Measurements from ENCODE around the gene ZNF516.
A peak's percentile ranks its signal among the peaks of the same experiment; 100 is the strongest.

ZNF516 gene

GRCh38 chr18:76363436-76364120 lies 131.5 kb downstream of the ZNF516 start:
- DNase-seq (ENCODE audit: low read depth) = no peak

DNA sequence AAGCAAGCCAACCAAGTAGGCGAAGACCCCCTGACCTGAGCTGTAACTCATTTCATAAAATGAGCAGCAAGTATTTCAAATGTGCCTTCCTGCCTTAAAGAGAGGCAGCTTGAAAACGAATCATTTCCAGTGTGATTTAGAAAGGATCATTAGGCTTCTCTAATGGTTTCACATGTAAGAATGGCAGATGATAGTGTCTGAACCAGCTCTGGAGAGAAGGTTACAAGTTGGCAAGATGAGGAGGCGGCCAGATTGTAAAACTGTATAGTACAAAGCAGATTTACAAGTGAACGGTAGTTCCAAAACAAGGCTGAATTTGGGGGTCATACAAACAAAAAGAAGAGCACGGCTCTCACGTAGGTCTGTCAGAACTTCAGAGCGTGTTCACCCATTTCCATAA lies 132.4 kb downstream of the ZNF516 start:
- DNase-seq (ENCODE audit: low read depth) = no peak

- DNase-seq (ENCODE audit: low read depth) = no peak
Measured at GRCh38 chr18:76361219-76361618, 133.8 kb downstream of the ZNF516 start.

DNA sequence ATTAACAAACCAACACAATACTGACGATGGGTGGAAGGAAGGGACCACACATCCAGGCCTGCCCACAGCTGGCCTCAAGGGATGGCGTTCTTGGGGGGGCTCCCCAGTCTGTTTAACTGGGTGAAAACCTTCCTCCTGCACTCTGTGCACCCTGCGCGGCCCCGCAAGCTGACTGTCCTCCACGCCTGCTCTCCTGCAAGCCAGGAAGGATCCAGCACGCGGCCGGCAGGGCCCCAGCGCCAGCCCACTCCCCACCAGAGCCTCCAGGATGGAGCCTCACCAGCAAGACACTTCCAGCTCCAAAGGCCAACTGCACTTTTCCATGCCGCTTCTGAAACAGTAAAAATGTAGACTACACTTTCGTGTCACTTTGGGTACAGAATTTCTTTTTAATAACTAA lies 135.1 kb downstream of the ZNF516 start:
- no peak for DNase-seq (ENCODE audit: low read depth)

DNA sequence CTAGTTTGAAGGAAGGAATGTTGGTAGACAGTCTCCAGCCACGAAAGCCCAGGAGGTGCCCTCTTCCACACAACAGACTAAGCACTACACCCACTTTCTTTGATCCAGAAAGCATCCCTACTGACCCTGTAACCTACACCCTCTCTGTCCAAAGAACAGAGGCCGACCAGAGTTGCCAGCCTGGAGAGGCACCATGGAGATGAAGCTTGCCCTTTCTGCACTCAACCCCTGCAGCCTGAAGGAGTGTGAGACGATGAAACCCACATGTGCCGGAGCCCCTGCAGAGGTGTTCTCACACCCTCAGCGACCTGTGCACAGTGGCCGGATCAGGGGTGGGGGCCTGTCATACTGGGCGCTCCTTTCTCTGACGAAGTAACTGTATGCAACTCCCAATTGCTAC lies 136.3 kb downstream of the ZNF516 start:
- no peak for DNase-seq (ENCODE audit: low read depth)

DNA sequence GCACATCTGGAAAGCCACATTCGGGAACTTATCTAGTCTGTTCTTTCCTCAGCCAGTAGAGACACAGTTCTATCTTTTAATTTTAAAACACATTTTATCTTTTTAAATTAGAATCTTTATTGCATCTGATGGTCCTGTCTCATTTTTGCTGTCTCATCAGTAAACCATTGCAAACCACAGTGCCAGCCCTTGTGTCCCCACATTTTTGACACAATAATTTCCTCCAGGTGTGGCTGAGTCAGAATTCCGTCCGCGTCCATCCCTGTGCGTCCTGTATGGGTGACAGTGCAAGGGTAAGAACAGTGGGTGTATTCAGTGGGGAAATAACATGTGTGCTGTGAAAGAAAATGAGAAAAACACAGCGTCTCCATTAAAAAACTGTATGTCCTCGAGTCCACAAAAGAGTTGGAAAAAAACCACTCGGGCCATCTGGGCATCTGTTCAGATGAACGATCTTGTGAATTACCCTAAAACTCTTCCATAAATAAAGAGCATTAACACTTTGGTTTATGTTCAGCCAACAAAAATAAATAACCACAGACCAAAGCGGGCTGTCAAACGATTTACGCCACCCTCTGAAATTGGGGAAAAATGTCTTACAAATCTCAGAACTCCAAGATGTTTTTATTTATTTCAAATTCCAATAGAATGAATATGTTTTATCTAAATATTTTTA lies 137.3 kb downstream of the ZNF516 start:
- no peak for DNase-seq (ENCODE audit: low read depth)

GRCh38 chr18:76357174-76357573 lies 137.9 kb downstream of the ZNF516 start:
- DNase-seq (ENCODE audit: low read depth) = no peak

DNA sequence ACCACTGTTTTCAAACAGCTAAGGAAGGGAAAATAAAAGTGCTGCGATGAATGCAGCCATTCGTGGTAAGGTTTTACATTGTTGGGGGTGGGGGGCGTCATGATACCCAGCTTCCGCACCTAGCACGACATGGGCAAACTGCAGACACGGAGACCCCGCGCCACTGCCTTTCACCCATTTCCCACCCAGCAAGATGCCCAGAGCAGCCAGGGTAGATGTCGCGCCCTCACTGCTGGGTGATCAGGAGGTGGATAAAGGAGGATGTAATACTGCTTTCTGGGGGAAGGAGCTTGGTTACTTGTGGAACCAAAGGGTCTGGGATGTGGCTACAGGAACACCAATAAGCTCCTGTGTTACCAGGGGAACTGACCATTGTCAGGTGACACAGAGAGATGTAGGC lies 138.4 kb downstream of the ZNF516 start:
- no peak for DNase-seq (ENCODE audit: low read depth)

GRCh38 chr18:76354348-76354747 lies 140.7 kb downstream of the ZNF516 start:
- no peak for DNase-seq (ENCODE audit: low read depth)

GRCh38 chr18:76353500-76353899 lies 141.5 kb downstream of the ZNF516 start:
- DNase-seq (ENCODE audit: low read depth) = no peak

- DNase-seq (ENCODE audit: low read depth) = no peak
Measured at GRCh38 chr18:76353046-76353445, 142.0 kb downstream of the ZNF516 start.

GRCh38 chr18:76351961-76352581 lies 143.0 kb downstream of the ZNF516 start:
- no peak for DNase-seq (ENCODE audit: low read depth)

DNA sequence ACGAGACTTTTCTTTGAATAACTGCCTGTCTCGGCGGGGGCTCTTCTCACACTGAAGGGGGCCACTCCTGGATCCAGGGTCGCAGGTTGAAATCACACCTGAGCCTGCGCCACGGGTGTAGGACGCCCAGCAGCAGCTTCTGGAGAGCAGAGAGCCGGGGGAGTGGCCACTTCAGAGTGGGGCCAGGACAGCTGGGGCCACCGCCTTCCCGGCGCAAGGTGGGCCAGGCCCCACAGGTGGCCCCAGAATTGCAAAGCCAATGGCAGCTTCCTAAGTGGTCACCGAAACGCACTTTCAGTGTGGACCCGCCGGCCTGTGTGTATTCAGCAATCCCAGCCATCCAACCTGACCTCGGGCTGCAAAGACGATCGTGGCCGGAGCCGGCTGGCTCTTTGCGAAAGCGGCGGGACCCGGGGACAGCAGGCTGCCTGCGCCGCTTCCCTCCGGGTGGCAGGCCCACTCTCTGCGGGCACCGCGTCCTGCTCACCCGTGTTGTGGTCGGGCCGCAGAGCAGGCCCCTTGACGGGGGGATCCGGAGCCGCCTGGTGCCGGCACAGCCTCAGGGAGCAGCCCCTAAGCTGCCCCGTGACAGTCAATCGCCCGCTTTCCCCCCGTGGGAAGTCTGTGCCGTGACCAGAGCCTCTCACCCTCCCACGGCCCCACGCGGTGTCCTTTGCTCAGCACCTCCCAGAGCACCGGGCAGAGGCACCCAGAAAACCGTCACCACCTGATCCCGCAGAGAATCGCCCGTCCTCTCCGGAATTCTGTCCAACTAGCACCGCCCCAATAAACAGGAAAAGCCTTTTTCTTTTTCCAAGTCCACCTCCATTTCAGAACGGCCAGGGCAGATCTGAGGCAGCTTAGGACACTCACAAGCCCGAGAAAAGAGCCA lies 144.7 kb downstream of the ZNF516 start:
- no peak for DNase-seq (ENCODE audit: low read depth)

DNA sequence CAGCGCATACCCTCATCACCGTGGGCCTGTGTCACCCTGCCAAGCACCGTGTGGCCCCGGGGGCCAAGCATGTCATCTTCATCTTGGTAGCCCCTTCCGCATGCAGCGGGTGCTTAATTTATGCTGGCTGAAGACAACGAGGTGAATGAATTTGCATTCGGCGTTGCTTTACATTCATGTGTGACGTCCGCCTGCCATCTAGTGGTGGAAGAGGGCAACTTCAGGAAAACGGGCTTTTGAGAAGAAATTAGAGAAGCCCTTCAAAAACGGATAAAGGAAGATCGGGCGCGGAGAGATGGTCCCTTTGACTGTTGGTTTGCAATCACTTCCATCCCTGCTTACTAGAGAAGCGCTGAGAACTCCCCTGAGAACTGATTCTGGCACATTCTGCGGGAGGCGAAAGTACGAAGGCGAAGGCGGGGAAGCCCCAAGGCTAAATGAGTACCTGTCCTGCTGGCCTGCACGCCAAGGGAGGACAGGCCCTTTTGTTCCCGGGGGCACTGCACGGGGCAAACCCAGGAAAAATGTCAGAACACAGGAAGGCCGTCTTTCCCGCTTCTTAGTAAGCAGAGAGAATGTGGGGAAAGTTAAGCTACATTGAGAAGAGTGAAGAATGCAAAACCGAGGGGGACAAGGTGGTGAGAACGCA lies 145.9 kb downstream of the ZNF516 start:
- DNase-seq (ENCODE audit: low read depth) = peak; percentile 37

- no peak for DNase-seq (ENCODE audit: low read depth)
Measured at GRCh38 chr18:76348267-76349066, 146.6 kb downstream of the ZNF516 start.

DNA sequence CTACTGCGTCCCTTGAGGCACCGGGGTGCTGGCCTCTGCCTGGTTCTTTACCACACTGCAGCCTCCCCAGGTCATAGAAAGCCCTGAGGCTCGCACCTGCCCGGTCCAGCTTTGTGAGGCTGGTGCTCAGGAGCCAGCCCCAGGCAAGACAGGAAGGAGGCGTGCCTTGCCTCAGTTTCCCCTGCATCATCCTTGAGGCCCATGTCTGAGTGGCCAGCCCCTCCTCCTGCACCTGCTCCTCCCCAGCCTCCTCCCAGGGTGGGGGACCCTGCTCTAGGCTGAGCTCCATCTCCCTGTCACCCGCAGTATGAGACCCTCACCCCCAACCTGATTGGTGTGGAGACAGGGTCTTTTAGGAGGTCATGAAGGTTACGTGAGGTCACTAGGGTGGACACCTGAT lies 147.7 kb downstream of the ZNF516 start:
- DNase-seq (ENCODE audit: low read depth) = no peak

GRCh38 chr18:76346490-76347130 lies 148.4 kb downstream of the ZNF516 start:
- no peak for DNase-seq (ENCODE audit: low read depth)

DNA sequence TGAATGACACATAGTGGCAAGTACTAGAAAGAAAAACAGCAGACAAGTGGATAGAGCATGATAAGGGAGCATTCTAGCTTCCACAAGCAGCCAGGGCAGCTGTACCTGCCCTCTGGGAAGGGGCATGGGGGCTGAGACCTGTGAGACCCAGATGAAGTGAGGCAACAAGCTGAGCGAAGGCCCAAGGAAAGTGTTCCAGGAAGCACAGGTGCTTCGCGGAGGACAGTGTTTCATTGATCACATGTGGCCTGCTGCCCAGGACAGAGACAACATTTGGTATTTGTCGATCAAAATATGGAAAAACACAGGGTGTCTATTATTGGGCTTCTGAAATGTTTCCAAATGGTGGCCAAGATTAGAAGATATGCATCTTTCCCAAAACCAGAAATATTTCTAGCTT lies 149.1 kb downstream of the ZNF516 start:
- no peak for DNase-seq (ENCODE audit: low read depth)

DNA sequence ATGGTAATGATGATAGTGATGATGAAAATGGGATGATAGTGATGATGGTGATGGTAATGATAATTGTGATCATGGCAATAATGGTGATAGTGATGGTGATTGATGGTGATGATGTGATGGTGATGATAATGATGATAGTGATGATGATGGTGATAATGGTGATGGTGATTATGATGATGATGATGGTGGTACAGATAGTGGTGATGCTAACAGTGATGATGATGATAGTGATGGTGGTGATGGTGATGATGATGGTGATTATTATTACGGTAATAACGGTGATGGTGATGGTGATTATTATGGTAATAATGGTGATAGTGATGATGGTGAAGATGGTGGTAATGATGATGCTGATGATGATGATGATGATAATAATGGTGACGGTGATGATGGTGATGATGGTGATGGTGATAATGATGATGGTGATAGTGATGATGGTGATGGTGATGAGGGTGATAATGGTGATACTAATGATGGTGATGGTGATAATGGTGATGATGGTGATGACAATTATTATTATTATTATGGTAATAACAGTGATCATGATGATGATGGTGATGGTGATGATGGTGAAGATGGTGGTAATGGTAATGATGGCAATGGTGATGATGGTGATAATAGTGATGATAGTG lies 151.0 kb downstream of the ZNF516 start:
- DNase-seq (ENCODE audit: low read depth) = no peak

DNA sequence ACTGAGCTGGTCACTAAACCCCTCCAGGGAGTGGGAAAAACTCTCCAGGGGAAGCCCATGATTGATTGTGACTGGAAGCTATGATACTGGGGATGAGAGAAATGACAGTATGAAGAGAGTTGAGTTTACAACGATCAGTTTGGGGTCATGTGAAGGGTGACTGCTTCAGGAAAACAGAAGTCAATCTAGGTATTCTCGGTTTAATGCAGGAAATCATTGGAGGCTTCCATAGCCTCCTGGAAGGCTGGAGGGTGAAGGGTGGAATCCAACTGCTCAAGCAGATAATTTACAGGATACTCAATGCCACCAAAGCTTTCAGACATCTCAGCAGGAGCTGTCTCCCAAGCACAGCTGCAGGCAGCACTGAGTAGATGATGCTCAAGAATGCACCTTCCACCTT lies 154.6 kb downstream of the ZNF516 start:
- no peak for DNase-seq (ENCODE audit: low read depth)
